Lower lobe of right lung (tissue), 2 donors: ENCODE data around the gene NEMF. TPM values are rescaled to one million over a fixed set of nuclear protein-coding genes. Genes with fewer than 3 reads are reported as not detected.
"Not testable (repeated sequence)": the region's sequence is repeated elsewhere in the genome, so short reads cannot be mapped to it uniquely, and the experiment has no call there.

Experiments used
- ATAC-seq, 2 donors: fragments of 200-7000 bp; cut with Tn5 transposase; one replicate each; pipeline ENCODE4 v1.9.1; 2020 to 2022; ENCODE audit warnings: mild to moderate bottlenecking in 2 of 2, moderate library complexity in 2 of 2
- DNase-seq: peaks from one replicate; pipeline ENCODE4 v3.0.0-alpha.2; 2020
- H3K27ac ChIP-seq: fragments of 200-600 bp; one replicate; pipeline ENCODE4 v1.8.0; 2022
- H3K27me3 ChIP-seq: fragments of 200-600 bp; one replicate; pipeline ENCODE4 v1.8.0; 2022; ENCODE audit warnings: low read depth
- H3K36me3 ChIP-seq: fragments of 200-600 bp; one replicate; pipeline ENCODE4 v1.8.0; 2022; ENCODE audit warnings: mild to moderate bottlenecking
- H3K4me1 ChIP-seq: fragments of 200-600 bp; one replicate; pipeline ENCODE4 v1.8.0; 2022
- H3K4me3 ChIP-seq: fragments of 200-600 bp; one replicate; pipeline ENCODE4 v1.8.0; 2022; ENCODE audit warnings: mild to moderate bottlenecking
- H3K9me3 ChIP-seq: fragments of 200-600 bp; one replicate; pipeline ENCODE4 v1.8.0; 2022
- CTCF ChIP-seq: fragments of 200-600 bp; IDR thresholded peaks from one replicate; pipeline ENCODE4 v1.8.0; 2022; ENCODE audit warnings: antibody characterized with exemption, mild to moderate bottlenecking
- intact Hi-C: fragments of 100-400 bp; cut with DNase I; formaldehyde crosslinking; loops from one replicate; pipeline ENCODE4 v1.11.0; 2022
- total RNA-seq: library from RNA; stranded (reverse); fragmentation: NEBNext Ultra II Directional; extraction: Animal tissue kit (Norgen Biotek cat#: 25700); gene quantifications from one replicate; pipeline ENCODE4 v1.2.1, GENCODE V29; 2021
- donor health status: DM: no; HTN: yes; CAD: no; lungs with severe emphysema.

Gene NEMF
- total RNA-seq, 1 donor from 2014 or later = 66.1 TPM

DNA sequence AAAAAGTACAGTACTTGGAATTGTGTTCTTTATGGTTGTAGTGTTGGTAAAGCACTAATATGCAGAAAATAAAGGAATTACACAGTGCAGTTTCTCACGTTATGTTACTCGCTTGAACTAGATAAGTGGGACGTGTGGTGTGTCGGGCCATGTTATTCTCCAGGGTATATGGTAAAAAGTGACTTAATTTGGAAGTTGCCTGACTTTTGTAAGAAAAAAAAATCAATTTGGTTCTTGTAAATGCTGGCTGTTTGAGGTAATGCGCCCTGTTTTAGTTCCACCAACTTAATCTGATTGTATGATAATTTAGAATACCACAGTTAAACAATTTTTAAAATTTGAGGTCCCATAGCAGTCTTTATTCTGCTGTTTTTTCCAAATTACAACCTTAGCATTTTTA lies 44.4 kb upstream of the NEMF start:
- DNase-seq = no peak
- peak overlapping the region; percentile 98 for H3K4me3 ChIP-seq
- peaks cover 59% of the 10 kb centered on the region for H3K4me1 ChIP-seq
- peaks cover 29% of the 10 kb centered on the region for H3K36me3 ChIP-seq
- intact Hi-C loops = no loop called here
- H3K9me3 ChIP-seq = no peaks in the 10 kb centered on the region
- H3K27ac ChIP-seq = no peak overlapping the region
- TF ChIP-seq CTCF = no peak
- no peaks in the 10 kb centered on the region for H3K27me3 ChIP-seq
- no peak for ATAC-seq

GRCh38 chr14:49896272-49896671 lies 43.7 kb upstream of the NEMF start:
- DNase-seq, intact Hi-C loops, H3K9me3 ChIP-seq, ATAC-seq, H3K27ac ChIP-seq, H3K27me3 ChIP-seq: not testable (repeated sequence)
- Histone ChIP-seq H3K4me3 (peak overlapping the region; percentile 98), H3K36me3 (peaks cover 29% of the 10 kb centered on the region), H3K4me1 (peaks cover 64% of the 10 kb centered on the region)

DNA sequence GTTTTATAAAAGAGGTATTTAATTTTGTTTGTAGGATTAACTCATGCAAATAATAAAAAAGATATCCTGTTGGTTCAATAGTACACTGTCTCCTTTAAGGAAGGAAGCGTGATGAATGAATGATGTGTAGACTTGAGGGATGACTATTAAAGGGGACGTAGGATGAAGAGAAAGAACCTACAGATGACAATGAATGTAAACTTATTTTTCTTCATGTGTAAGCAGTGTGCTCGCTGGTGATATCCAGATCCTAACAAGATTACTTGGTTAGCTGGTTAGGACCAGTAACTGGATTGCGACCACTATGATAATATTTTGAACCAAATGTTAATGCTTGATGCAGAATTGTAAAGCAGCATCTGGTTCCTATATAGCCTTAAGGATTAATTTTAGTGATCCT lies 42.9 kb upstream of the NEMF start:
- Histone ChIP-seq H3K27ac (peak overlapping the region; percentile 100), H3K4me3 (peak overlapping the region; percentile 98), H3K4me1 (peaks cover 64% of the 10 kb centered on the region), H3K9me3 (no peaks in the 10 kb centered on the region), H3K36me3 (peaks cover 29% of the 10 kb centered on the region), H3K27me3 (no peaks in the 10 kb centered on the region)
- DNase-seq (no peak), ATAC-seq (no peak)
- intact Hi-C loops = no loop called here
- no peak for TF ChIP-seq CTCF

- intact Hi-C loops, H3K9me3 ChIP-seq, ATAC-seq, H3K27me3 ChIP-seq, DNase-seq: not testable (repeated sequence)
- H3K4me3 ChIP-seq = peak overlapping the region; percentile 98
- peaks cover 58% of the 10 kb centered on the region for H3K4me1 ChIP-seq
- H3K27ac ChIP-seq = peak overlapping the region; percentile 100
- H3K36me3 ChIP-seq = peaks cover 29% of the 10 kb centered on the region
Measured at GRCh38 chr14:49894214-49895107, 41.9 kb upstream of the NEMF start.

GRCh38 chr14:49893309-49894213 lies 41.0 kb upstream of the NEMF start:
- H3K27me3 ChIP-seq = no peaks in the 10 kb centered on the region
- peaks cover 52% of the 10 kb centered on the region for H3K4me1 ChIP-seq
- TF ChIP-seq CTCF = no peak
- H3K9me3 ChIP-seq = no peaks in the 10 kb centered on the region
- intact Hi-C loops = no loop called here
- H3K27ac ChIP-seq = peak overlapping the region; percentile 100
- H3K36me3 ChIP-seq = peaks cover 29% of the 10 kb centered on the region
- ATAC-seq = peak; percentile 83 to 87
- peak overlapping the region; percentile 98 for H3K4me3 ChIP-seq
- DNase-seq = peak; percentile 86

GRCh38 chr14:49892636-49893308 lies 40.2 kb upstream of the NEMF start, which contains the start of gene ARF6:
Gene ARF6, plus strand, starts transcription at chr14:49893082. Its CDS starts 655 bp downstream, at chr14:49893737.
- intact Hi-C loops = no loop called here
- Histone ChIP-seq H3K36me3 (peaks cover 29% of the 10 kb centered on the region), H3K4me3 (peak within 1 kb of the TSS; percentile 98), H3K9me3 (no peaks in the 10 kb centered on the region), H3K4me1 (peaks cover 44% of the 10 kb centered on the region), H3K27ac (peak within 1 kb of the TSS; percentile 100), H3K27me3 (no peaks in the 10 kb centered on the region)
- TF ChIP-seq CTCF = peak; percentile 30
- DNase-seq (peak; percentile 99), ATAC-seq (peak; percentile 98 to 99)
